GM12865 (cell line): ENCODE results near the gene DCPS.
"Not testable (repeated sequence)": the region's sequence is repeated elsewhere in the genome, so short reads cannot be mapped to it uniquely, and the experiment has no call there.

ENCODE experiments used
- DNase-seq: peaks from one replicate; pipeline ENCODE4 v3.0.0; 2010; ENCODE audit warnings: low read depth
- H3K4me3 ChIP-seq: 2 replicates; pipeline ENCODE4 v1.5.1; 2011; ENCODE audit warnings: mild to moderate bottlenecking, low read depth, low read length, control low read depth
- CTCF ChIP-seq: IDR thresholded peaks from 2 replicates; pipeline ENCODE4 v1.5.1; 2011; ENCODE audit warnings: low read length, control low read depth, low read depth, inconsistent platforms; ENCODE audit not compliant: insufficient read depth; ENCODE audit errors: missing control alignments

DCPS gene

GRCh38 chr11:126341760-126342161, 37.9 kb downstream of the DCPS start:
- H3K4me3 ChIP-seq = no peak overlapping the region
- TF ChIP-seq CTCF = no peak
- DNase-seq = no peak

- no peak for DNase-seq
- no peak overlapping the region for H3K4me3 ChIP-seq
- no peak for TF ChIP-seq CTCF
These were observed 39.2 kb downstream of the DCPS start for GRCh38 chr11:126343051-126343450.

- H3K4me3 ChIP-seq = no peak overlapping the region
- no peak for TF ChIP-seq CTCF
- DNase-seq = no peak
These were observed 40.6 kb downstream of the DCPS start for GRCh38 chr11:126344141-126345080.

- DNase-seq = no peak
- TF ChIP-seq CTCF = no peak
- no peak overlapping the region for H3K4me3 ChIP-seq
These were observed 41.4 kb downstream of the DCPS start for GRCh38 chr11:126345283-126345682.

- H3K4me3 ChIP-seq = no peak overlapping the region
- DNase-seq = no peak
- TF ChIP-seq CTCF = no peak
These were observed 42.1 kb downstream of the DCPS start for GRCh38 chr11:126345759-126346585.

GRCh38 chr11:126346586-126346940, 42.7 kb downstream of the DCPS start:
- H3K4me3 ChIP-seq = no peak overlapping the region
- TF ChIP-seq CTCF = no peak
- DNase-seq = no peak

GRCh38 chr11:126346946-126347345, 43.1 kb downstream of the DCPS start:
- not testable (repeated sequence) for DNase-seq, H3K4me3 ChIP-seq
